Adrenal gland (tissue), 5 donors: ENCODE results near the gene BACH2.

Source experiments
- CTCF ChIP-seq, 6 experiments: fragments of 450-650 bp in 4 of 6; fragments of 200-600 bp in 2 of 6; sonication (generic) in 1 of 6; IDR thresholded peaks; 1 replicate in 5 of 6; 2 replicates in 1 of 6; pipeline versions ENCODE4 v1.5.1 to v1.8.0; 2016 to 2021; ENCODE audit warnings: antibody characterized with exemption in 6 of 6, mild to moderate bottlenecking in 2 of 6, moderate library complexity in 1 of 6
- POLR2A ChIP-seq, 2 donors: fragments of 450-650 bp; IDR thresholded peaks; one replicate each; pipeline ENCODE4 v1.6.1; 2017; ENCODE audit warnings: antibody characterized with exemption in 2 of 2, mild to moderate bottlenecking in 2 of 2, moderate library complexity in 1 of 2
- donor health status: DM: no; HTN: no; CAD: no.

GRCh38 chr6:90095788-90096187 is 200.9 kb downstream of the BACH2 start:
- TF ChIP-seq CTCF (IDR thresholded peaks at IDR 0.05), result no peak
- no peak for TF ChIP-seq POLR2A (IDR thresholded peaks at IDR 0.05)
